HUES64 (cell line): ENCODE data around the gene PTPRD.

Experiments
- H3K27ac ChIP-seq: 2 replicates; pipeline ENCODE4 v1.7.0; 2013; ENCODE audit warnings: low read depth, low read length, inconsistent platforms
- H3K27me3 ChIP-seq: 2 replicates; pipeline ENCODE4 v1.6.1; 2013; ENCODE audit warnings: mild to moderate bottlenecking, low read length; ENCODE audit not compliant: insufficient read depth
- H3K36me3 ChIP-seq: 2 replicates; pipeline ENCODE4 v1.6.1; 2013; ENCODE audit warnings: mild to moderate bottlenecking, low read length; ENCODE audit not compliant: insufficient read depth
- H3K4me1 ChIP-seq: 2 replicates; pipeline ENCODE4 v1.6.1; 2013; ENCODE audit warnings: mild to moderate bottlenecking, low read length, moderate library complexity; ENCODE audit not compliant: insufficient read depth
- H3K4me3 ChIP-seq: 2 replicates; pipeline ENCODE4 v1.5.1; 2013; ENCODE audit warnings: mild to moderate bottlenecking, low read length, moderate library complexity
- H3K9ac ChIP-seq: 2 replicates; pipeline ENCODE4 v1.6.1; 2013; ENCODE audit warnings: mild to moderate bottlenecking, low read depth, low read length
- H3K9me3 ChIP-seq: 2 replicates; pipeline ENCODE4 v1.6.1; 2013; ENCODE audit warnings: low read depth, low read length; ENCODE audit not compliant: insufficient read depth
- WGBS: fragments of 150-250, 120-280 bp; methylation state at CpG from one replicate; pipeline ENCODE4 v1.1.7; 2013; ENCODE audit warnings: missing lambda C conversion rate; 5-methylcytosine and 5-hydroxymethylcytosine counted together

The PTPRD gene

DNA sequence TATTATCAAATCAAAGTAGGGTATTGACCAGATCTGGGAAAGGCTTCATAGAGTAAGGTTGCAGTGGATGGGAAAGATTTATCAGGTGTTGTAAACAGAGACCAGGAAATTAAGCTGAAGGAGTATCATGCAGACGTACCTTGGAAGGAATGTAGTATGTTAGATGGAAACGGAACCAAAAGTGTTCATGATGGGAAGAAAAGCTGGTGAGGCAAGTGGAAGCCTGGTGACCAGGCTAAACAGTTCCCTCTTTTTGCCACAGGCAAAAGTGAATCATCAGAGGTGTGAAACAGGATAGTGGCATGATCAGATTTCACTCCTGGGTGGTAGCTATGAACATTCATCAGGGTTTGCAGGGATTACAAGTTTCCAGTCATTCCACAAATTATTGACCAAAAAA, 2033.1 kb downstream of the PTPRD start:
- H3K9ac ChIP-seq = no peak overlapping the region
- H3K27ac ChIP-seq = no peak overlapping the region
- peaks cover 12% of the 10 kb centered on the region; the same call in 1 of the 2 replicates for H3K9me3 ChIP-seq
- H3K36me3 ChIP-seq = 0 out of 2 replicates have a peak, but pooled peaks cover 7% of the 10 kb centered on the region
- H3K27me3 ChIP-seq = no peaks in the 10 kb centered on the region
- 89% methylated on average over 2 of the region's 2 CpGs for WGBS
- no peak overlapping the region for H3K4me3 ChIP-seq
- H3K4me1 ChIP-seq = no peaks in the 10 kb centered on the region; the same call in 1 of the 2 replicates

DNA sequence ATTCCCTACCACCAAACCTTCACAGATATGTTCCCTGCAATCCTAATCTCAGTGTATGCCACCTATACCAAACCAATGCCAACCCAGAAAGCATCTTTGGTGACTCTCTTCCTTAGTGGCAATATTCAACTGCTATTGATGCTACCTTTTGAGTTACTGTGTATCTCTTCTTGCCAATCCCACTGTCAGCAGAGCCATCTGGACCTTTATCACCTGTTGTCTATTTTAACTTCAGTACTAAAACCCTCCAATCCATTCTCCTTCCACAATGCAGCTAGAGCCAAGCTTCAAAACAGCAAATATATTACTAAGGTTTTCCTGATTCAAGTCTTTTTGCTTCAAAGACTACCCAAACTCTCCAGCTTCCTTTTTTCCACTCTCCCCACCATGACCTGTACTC, 2036.1 kb downstream of the PTPRD start:
- Histone ChIP-seq H3K4me1 (no peaks in the 10 kb centered on the region; the same call in 1 of the 2 replicates), H3K9ac (no peak overlapping the region), H3K27me3 (no peaks in the 10 kb centered on the region), H3K4me3 (no peak overlapping the region), H3K36me3 (no peaks in the 10 kb centered on the region), H3K27ac (no peak overlapping the region), H3K9me3 (no peaks in the 10 kb centered on the region)

DNA sequence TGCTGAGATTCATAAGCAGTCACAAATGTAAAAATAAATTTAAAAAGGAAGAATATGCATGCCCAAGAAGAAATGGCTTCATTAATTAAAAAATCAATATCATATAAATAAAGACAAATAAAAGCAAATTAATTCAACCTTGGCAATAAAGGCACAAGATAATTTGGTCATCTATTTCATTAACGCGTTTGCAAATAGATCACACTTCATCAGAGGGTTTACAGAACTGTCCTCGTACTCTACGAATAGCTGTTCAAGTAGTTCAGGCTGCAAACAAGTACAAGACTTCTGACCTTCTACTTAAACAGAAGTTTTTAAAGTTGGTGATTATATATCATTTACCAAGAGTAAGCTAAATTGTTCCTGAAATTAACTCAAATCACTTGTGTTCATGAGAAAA, 2038.0 kb downstream of the PTPRD start:
- H3K27ac ChIP-seq = no peak overlapping the region
- no peaks in the 10 kb centered on the region; the same call in 1 of the 2 replicates for H3K4me1 ChIP-seq
- 95% methylated on average over 4 of the region's 4 CpGs for WGBS
- no peaks in the 10 kb centered on the region for H3K27me3 ChIP-seq
- no peak overlapping the region for H3K9ac ChIP-seq
- H3K36me3 ChIP-seq = no peaks in the 10 kb centered on the region
- no peak overlapping the region for H3K4me3 ChIP-seq
- H3K9me3 ChIP-seq = no peaks in the 10 kb centered on the region

DNA sequence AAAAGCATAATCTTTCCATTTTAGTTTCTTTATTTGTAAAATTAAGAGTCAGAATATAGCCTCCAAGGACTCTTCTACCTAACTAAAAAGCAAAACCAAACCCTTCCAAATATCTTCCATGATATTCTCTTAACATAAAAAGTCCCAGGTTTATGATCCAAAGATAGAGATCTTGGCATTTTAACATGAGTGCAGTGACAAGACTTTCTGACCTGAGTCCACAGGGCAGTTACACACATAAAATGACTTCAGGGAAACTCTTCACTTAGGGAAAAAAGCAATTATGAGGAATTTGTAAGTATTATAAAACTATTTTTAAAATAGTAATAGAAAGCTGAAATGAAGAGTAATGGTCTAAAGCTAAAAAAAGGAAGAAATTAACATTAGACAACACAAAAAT, 2040.6 kb downstream of the PTPRD start:
- Histone ChIP-seq H3K9ac (no peak overlapping the region), H3K9me3 (no peaks in the 10 kb centered on the region), H3K27me3 (no peaks in the 10 kb centered on the region), H3K27ac (no peak overlapping the region), H3K4me3 (no peak overlapping the region), H3K4me1 (no peaks in the 10 kb centered on the region), H3K36me3 (no peaks in the 10 kb centered on the region)

DNA sequence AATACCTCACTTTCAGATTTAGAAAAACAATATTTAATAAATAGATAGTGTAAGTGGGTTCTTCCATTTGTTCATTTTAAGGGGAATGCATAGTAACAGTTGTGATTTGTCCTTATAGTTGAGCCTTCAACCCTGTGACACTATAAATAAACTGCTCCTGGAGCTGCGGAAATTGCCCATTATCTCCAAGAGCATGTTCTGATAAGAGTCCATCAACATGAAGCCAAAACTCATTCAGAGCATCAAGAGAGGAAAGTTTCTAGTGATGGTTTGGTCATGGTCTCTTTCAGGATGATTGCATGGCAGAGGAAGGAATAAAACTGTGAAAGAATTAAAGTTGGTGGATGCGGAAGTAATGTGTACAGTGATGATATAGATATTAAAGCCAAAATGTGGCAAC, 2041.2 kb downstream of the PTPRD start:
- Histone ChIP-seq H3K4me3 (no peak overlapping the region), H3K4me1 (no peaks in the 10 kb centered on the region), H3K9me3 (no peaks in the 10 kb centered on the region), H3K36me3 (no peaks in the 10 kb centered on the region), H3K27ac (no peak overlapping the region), H3K9ac (no peak overlapping the region), H3K27me3 (no peaks in the 10 kb centered on the region)
- WGBS = 100% methylated on average over 2 of the region's 2 CpGs

DNA sequence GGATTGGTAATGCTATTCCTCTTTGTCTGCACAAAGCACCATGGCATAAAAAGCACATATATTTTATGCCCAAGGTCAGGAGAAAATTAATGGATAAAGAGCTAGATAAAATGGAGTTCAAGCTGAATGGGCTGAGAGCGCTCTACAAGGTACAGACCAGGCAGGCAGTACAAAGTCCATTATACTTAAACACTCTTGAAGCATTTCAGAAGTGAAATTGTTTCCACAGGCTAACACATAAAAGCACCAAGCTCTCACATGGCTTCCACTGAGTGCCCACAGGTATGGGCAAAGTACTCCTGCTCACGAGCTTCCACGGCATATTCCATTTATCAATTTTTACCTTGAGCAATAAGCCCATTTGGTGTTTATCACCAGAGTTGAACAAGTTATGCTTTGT, 2042.0 kb downstream of the PTPRD start:
- Histone ChIP-seq H3K4me3 (no peak overlapping the region), H3K9me3 (no peaks in the 10 kb centered on the region), H3K9ac (no peak overlapping the region), H3K36me3 (no peaks in the 10 kb centered on the region), H3K27me3 (no peaks in the 10 kb centered on the region), H3K4me1 (no peaks in the 10 kb centered on the region), H3K27ac (no peak overlapping the region)
- 98% methylated on average over 3 of the region's 3 CpGs for WGBS

DNA sequence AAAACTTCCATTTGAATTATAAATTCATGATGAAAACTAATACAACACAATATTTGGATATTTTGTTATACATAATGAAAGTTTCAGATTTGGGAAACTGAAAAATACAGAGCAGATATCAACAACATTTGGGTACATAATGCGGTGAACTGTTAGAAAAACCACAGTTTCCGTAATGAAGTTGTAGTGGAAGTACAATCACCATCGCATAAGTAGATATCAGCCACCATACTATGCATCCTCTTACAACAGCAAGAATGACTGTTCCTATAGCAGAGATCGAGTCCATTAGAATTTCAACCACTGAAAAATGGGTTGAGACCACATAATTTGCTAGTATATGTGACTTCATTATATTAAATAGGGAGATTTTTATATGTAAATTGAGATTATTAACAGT, 2043.0 kb downstream of the PTPRD start:
- Histone ChIP-seq H3K27me3 (no peaks in the 10 kb centered on the region), H3K27ac (no peak overlapping the region), H3K9ac (no peak overlapping the region), H3K36me3 (no peaks in the 10 kb centered on the region), H3K4me1 (no peaks in the 10 kb centered on the region), H3K9me3 (no peaks in the 10 kb centered on the region), H3K4me3 (no peak overlapping the region)
- 100% methylated on average over 3 of the region's 4 CpGs for WGBS

DNA sequence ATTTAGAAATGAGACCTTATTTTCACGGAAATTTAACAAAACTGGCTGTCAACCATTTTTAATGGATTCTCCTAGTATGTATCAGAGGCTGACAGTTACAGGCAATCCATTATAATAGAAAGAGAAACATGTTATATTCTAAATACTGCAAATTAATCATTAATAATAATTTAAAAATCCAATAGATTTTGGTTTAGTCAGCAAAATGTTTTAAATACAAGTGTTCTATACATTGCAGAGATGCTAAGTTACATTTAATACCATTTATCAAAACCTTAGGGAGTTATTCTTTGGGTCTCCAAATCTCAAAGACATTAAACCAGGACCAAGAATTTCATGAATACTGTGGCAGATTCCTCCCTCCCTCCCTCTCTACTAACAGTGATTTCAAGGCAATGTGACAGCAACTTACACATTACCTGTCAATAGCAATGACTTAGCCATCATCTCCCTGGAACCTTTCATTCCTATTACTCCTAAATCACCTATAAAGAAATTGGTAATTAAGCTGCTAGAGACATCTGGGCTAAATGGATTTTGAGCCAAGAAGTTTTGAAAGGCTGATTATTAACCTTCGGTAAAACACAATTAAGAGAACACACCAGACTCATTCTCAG, 2044.7 kb downstream of the PTPRD start:
- Histone ChIP-seq H3K9ac (no peak overlapping the region), H3K36me3 (no peaks in the 10 kb centered on the region), H3K4me1 (no peaks in the 10 kb centered on the region), H3K27me3 (no peaks in the 10 kb centered on the region), H3K9me3 (no peaks in the 10 kb centered on the region), H3K4me3 (no peak overlapping the region), H3K27ac (no peak overlapping the region)
- no CpG with 5 or more reads among the region's 2 CpGs for WGBS

DNA sequence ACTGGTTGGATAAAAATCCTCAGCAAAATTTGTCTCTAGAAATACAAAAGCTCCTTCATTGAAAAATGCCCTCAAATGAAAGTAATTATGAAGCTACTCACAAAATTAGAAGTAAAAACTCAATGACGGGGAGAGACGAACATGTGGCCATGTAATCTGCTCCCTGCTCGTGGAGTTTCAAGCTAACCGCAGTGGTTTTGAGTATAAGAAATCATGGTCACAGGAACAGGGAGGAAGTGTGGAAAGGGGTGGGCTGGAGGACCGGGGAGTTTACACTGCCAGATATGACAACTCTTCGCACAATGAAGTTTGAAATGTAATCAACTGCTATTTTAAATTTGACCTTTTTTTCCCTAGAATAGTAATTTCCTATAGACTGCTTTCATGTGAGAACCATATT, 2047.8 kb downstream of the PTPRD start:
- no peak overlapping the region for H3K9ac ChIP-seq
- no peaks in the 10 kb centered on the region for H3K27me3 ChIP-seq
- WGBS = 92% methylated on average over 5 of the region's 6 CpGs

DNA sequence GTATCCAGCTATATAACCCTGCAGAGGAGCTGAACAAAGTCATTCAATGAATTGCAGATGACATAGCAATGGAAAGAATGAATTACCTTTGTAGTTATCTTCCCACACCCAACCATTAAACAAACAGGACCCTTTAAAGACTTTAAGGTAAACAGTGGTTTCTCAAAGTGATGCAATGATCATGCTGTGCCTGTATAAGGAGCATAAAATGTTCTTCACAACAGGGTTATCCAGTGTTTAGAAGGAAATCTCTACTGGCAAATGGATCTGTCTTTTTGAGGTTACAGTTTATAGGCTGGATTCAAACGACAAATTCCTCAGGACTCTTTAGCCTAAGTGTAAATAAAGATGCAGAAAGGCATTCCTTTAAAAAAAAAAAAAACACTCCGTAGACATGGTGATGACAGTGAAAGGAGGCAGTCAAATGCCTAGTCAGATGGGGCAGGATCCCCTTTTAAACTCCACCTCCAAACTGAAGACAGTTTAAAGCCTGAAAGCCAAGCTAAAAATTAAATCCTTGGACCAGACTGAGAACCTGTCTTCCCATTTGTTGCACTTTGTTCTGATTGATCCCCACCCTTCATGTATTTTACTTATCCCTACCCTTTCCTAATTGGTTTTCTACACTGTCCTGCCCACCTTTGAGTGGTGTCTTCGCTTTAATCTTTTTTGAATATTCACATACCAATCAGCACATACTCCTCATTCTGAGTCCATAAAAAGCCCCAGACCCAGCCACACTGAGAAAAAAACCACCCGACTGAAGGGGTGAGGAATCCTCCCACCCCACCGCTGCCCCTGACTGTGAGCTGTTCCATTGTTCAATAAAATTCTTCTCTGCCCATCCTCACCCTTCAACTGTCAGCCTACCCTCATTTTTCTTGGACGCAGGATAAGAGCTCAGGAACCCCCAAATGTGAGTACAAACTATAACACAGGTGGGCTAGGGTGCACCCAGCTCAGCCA, 2052.0 kb downstream of the PTPRD start:
- H3K27me3 ChIP-seq = no peaks in the 10 kb centered on the region
- H3K4me1 ChIP-seq = peaks cover 28% of the 10 kb centered on the region
- no peak overlapping the region for H3K4me3 ChIP-seq
- WGBS = 57% methylated on average over 6 of the region's 6 CpGs
- H3K9me3 ChIP-seq = no peaks in the 10 kb centered on the region
- H3K36me3 ChIP-seq = no peaks in the 10 kb centered on the region
- H3K27ac ChIP-seq = peak overlapping the region; percentile 42
- peak overlapping the region; percentile 24; the same call in 1 of the 2 replicates for H3K9ac ChIP-seq

More for the DNA sequence above, 2047.8 kb downstream of the PTPRD start:
- H3K36me3 ChIP-seq = no peaks in the 10 kb centered on the region
- peaks cover 16% of the 10 kb centered on the region for H3K4me1 ChIP-seq
- no peak overlapping the region for H3K27ac ChIP-seq
- no peaks in the 10 kb centered on the region for H3K9me3 ChIP-seq
- H3K4me3 ChIP-seq = no peak overlapping the region

DNA sequence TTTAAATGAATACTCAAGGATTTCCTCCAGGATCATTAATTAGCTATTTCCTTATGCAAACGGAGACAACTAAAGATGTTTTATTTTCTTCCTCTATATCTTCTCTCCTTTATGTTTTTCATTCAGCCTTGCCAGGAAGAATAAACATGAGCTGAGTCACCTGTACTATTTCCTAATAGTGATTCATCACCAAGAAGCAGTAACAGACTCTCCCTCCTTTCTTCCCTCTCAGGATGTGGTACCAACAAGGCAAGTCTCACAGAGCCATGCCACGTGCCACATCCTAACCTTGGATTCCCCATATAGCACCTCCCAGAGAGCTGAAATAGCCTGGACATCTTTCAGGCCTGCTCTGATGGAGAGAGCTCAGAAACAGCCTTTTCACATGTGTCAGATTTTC, 2054.6 kb downstream of the PTPRD start:
- Histone ChIP-seq H3K27me3 (no peaks in the 10 kb centered on the region), H3K27ac (no peak overlapping the region), H3K9ac (no peak overlapping the region), H3K4me1 (peaks cover 28% of the 10 kb centered on the region), H3K36me3 (no peaks in the 10 kb centered on the region), H3K4me3 (no peak overlapping the region), H3K9me3 (no peaks in the 10 kb centered on the region)
- WGBS = 75% methylated on average over 2 of the region's 2 CpGs
